HepG2 (cell line): ENCODE data around the gene TBL3.

Source experiments
- CTCF ChIP-seq: sonication (generic); formaldehyde crosslinking; IDR thresholded peaks from 2 replicates; pipeline ENCODE4 v1.5.0; 2020; ENCODE audit warnings: mild to moderate bottlenecking, missing genetic modification reagents, moderate library complexity
- JUND ChIP-seq: sonication (generic); formaldehyde crosslinking; IDR thresholded peaks from 2 replicates; pipeline ENCODE4 v1.8.0; 2022; ENCODE audit warnings: mild to moderate bottlenecking, missing genetic modification reagents
- KLF11 ChIP-seq: IDR thresholded peaks from 2 replicates; pipeline ENCODE4 v1.6.1; 2016; ENCODE audit warnings: missing compliant biosample characterization
- KLF9 ChIP-seq: IDR thresholded peaks from 2 replicates; pipeline ENCODE4 v1.6.1; 2016; ENCODE audit warnings: low read depth
- MED1 ChIP-seq: sonication (generic); formaldehyde crosslinking; IDR thresholded peaks from 2 replicates; pipeline ENCODE4 v1.4.0; 2020; ENCODE audit warnings: missing genetic modification reagents
- RFX1 ChIP-seq: fragments of 450-650 bp; IDR thresholded peaks from 2 replicates; pipeline ENCODE4 v1.6.1; 2017
- SMAD1 ChIP-seq: sonication (generic); formaldehyde crosslinking; IDR thresholded peaks from 2 replicates; pipeline ENCODE4 v1.4.0; 2020; ENCODE audit warnings: missing genetic modification reagents, low read depth, mild to moderate bottlenecking, borderline replicate concordance
- ZFP62 ChIP-seq: sonication (generic); formaldehyde crosslinking; IDR thresholded peaks from 2 replicates; pipeline ENCODE4 v1.4.0; 2020; ENCODE audit warnings: missing genetic modification reagents
- TF ChIP-seq, protein P1 (sequence below): sonication (generic); formaldehyde crosslinking; IDR thresholded peaks from 2 replicates; pipeline ENCODE4 v1.8.0; 2022; ENCODE audit warnings: mild to moderate bottlenecking, missing genetic modification reagents, moderate library complexity

GRCh38 chr16:1998360-1998835, 26.5 kb downstream of the TBL3 start:
- TF ChIP-seq, protein P1, sequence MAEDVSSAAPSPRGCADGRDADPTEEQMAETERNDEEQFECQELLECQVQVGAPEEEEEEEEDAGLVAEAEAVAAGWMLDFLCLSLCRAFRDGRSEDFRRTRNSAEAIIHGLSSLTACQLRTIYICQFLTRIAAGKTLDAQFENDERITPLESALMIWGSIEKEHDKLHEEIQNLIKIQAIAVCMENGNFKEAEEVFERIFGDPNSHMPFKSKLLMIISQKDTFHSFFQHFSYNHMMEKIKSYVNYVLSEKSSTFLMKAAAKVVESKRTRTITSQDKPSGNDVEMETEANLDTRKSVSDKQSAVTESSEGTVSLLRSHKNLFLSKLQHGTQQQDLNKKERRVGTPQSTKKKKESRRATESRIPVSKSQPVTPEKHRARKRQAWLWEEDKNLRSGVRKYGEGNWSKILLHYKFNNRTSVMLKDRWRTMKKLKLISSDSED (CRISPR knock-in tag): no peak
- TF ChIP-seq KLF9 (CRISPR knock-in tag) (no peak), ZFP62 (CRISPR knock-in tag) (no peak), CTCF (CRISPR knock-in tag) (no peak), JUND (no peak), MED1 (CRISPR knock-in tag) (no peak), RFX1 (no peak), KLF11 (CRISPR knock-in tag) (no peak), SMAD1 (CRISPR knock-in tag) (no peak)
